ENCODE data around the gene TRPM5. TPM values are rescaled to one million over a fixed set of nuclear protein-coding genes. Genes with fewer than 3 reads are reported as not detected.

The TRPM5 gene
- polyA plus RNA-seq, 1 donor from 2014 or later, result not detected

DNA sequence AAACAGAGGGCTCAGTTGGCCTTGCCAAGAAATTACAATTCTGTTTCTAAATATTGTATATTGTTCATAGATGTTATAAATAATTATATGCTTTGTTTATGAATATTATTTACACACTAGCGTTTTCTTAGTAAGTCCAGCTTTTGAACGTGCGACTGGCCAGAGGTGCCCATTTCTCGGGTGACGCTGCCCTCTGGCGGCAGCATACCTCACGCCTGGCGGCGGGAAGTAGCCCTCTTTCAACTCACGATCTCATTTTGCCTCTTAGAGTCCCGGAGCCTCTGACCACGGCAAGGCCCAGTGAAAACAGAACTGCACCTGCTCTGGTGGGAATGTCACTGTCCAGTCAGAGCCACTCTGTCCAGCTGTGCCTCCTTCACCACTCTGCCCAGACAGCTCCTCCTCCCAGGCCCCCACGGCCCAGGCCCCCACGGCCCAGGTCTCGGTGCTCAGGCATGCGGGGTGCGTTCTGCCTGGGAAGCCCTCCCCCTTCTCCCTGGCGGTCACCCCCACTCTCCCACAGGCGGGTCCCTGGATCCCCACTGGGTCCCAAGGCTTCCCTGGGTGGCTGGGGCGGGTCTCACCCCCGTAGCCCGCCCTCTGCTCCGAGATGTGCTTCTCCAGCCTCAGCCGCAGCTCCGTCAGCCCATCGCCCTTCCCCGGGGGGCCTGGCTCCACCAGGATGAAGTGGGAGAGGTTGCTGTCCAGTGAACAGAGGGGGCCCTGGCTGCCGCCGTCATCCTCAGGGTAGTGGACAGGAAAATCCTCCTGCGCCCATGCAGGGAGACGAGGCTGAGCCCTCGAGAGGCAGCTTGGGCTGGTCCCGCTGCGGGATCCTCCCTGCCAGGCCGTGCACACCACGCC is 24.4 kb downstream of the TRPM5 start:
- H3K27ac Mint-ChIP-seq, result peak overlapping the region in 1 of 3 donors; percentile 39
- no peak overlapping the region for H3K4me3 Mint-ChIP-seq
- no peaks in the 10 kb centered on the region for H3K27me3 Mint-ChIP-seq
- H3K4me1 Mint-ChIP-seq, result peaks cover 3 to 5% (median 4%) of the 10 kb centered on the region in 3 donors
- no peaks in the 10 kb centered on the region for H3K9me3 Mint-ChIP-seq
- H3K36me3 Mint-ChIP-seq, result no peaks in the 10 kb centered on the region

DNA sequence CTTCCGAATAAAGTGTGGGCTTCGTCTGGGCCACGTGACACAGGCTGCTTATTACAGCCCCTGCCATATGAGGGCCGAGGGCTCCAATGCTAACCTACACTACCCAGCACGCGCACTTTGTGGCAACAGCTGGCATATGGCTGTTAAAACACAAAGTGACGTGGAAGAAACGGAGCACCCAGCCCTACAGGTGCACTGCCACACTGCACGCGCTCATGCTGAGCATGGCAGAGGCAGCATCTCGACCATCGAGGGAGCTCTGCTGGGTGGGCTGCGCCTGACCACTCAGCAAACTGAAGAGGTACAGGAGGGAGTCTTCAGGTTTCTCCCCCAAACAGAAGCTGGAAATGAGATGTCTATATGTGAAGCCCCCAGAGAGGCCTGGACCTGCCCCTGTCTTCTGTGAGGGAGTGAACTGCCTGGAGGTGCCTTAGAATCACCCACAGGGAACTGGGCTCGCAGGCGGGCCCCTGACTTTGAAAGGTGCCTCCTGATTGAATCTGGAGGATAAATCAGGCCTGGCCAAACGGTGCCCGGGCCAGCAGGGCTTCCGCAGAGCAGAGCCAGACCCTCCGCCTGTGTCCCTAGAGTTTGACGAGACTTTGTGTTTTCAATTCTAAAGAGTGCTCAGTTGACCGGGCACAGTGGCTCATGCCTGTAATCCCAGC is 25.5 kb downstream of the TRPM5 start:
- Mint-ChIP-seq H3K4me1 (peaks cover 3 to 5% (median 4%) of the 10 kb centered on the region in 3 donors), H3K27me3 (no peaks in the 10 kb centered on the region), H3K4me3 (no peak overlapping the region), H3K36me3 (no peaks in the 10 kb centered on the region), H3K9me3 (no peaks in the 10 kb centered on the region), H3K27ac (no peak overlapping the region)

DNA sequence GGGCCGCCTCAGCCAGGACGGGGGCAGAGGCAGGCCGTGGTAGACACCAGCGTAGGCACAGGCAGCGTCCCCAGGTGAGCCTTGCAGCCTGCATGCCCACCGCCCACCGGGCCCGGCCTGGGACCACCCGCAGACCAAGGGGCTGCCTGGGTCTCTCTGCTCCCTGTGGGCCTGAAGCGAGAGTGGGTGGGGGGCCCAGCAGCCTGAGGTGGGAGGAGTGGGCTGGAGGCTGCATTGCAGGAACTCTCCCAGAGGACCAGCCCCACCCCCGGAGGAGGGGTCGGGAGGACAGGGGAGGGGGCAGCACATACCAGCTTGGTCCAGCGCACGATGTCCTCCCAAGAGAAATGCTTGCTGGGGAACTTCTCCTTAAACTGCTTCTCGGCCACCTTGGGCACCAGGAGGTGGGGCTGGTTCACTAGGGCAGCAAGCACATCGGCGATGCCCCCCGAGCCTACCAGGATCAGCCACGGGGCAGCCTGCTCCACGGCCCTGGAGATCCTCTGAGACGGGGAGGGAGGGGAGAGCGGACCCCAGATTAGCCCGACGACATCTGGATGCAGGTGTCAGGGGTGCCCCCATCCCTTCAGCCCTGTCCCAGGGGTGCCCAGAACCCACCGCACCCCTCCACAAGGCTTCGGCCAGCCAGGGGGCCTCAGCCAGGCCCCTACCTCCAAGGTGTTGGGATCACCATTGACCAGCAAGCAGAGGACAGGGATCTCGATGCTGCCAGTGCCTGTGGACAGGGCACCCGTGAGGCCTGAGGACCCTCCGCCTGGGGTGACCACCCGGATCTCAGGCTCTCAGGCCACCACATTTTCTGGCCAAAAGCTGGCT is 26.2 kb downstream of the TRPM5 start:
- no peak overlapping the region for H3K4me3 Mint-ChIP-seq
- H3K36me3 Mint-ChIP-seq, result no peaks in the 10 kb centered on the region
- no peaks in the 10 kb centered on the region for H3K27me3 Mint-ChIP-seq
- H3K27ac Mint-ChIP-seq, result no peak overlapping the region
- H3K9me3 Mint-ChIP-seq, result no peaks in the 10 kb centered on the region
- H3K4me1 Mint-ChIP-seq, result peaks cover 3 to 5% (median 4%) of the 10 kb centered on the region in 3 donors

DNA sequence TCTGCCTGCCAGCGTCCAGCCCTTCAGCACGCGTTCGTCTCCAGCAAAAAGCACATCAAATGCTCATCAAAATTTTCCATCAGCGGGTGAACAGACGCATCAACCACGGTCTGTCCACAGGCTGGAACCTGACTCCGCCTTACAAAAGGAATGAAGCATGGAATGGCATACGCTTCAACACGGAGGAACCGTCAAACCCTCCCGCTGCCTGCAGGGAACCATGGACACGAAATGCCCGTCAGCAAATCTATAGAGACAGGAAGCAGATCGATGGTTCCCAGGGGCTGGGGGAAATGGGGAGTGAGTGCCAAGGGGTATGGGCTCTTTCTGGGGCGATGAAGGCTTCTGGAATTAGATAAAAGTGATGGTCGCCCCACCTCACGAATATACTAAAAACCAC is 27.5 kb downstream of the TRPM5 start:
- H3K9me3 Mint-ChIP-seq, result no peaks in the 10 kb centered on the region
- H3K36me3 Mint-ChIP-seq, result no peaks in the 10 kb centered on the region
- no peaks in the 10 kb centered on the region for H3K27me3 Mint-ChIP-seq
- peaks cover 3 to 5% (median 4%) of the 10 kb centered on the region in 3 donors for H3K4me1 Mint-ChIP-seq
- H3K4me3 Mint-ChIP-seq, result no peak overlapping the region
- H3K27ac Mint-ChIP-seq, result no peak overlapping the region

DNA sequence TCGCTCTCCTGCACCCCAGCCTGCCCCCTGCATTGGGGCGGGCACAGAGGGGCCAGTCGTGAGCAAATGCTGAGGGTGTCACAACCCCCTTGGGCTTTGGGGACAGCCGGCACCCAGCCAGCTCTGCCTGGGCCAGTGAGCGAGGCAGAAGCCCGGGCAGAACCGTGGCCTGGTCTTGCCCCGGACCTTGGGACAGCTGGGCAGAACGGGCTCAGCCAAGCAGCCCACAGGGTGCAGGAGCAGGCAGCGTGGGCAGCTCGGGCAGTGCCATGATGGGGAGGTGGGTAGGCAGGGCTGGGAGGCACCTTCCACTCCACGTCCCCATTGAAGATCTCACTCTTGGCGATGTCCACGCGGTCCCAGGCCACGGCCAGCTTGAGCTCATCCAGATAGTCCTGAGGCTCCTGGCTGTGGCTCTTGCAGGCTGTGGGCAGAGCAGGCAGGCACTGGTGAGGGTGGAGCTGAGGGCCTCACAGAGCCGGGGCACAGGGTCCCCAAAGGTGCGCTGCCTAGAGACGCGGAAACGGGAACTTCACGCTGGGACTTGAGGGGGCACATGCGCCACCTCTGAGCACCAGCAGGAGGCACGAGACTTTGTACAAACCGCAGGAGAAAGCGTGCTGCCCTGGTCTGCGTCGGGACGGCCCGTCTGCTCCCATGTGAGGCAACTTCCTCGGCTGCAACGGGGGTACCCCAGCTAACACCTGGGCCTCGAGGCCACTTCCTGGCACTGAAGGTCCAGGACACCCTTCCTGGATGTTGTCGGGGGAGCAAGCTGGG is 28.5 kb downstream of the TRPM5 start:
- Mint-ChIP-seq H3K36me3 (no peaks in the 10 kb centered on the region), H3K4me1 (peaks cover 3 to 5% (median 4%) of the 10 kb centered on the region in 3 donors), H3K9me3 (no peaks in the 10 kb centered on the region), H3K27me3 (no peaks in the 10 kb centered on the region), H3K4me3 (no peak overlapping the region), H3K27ac (no peak overlapping the region)

DNA sequence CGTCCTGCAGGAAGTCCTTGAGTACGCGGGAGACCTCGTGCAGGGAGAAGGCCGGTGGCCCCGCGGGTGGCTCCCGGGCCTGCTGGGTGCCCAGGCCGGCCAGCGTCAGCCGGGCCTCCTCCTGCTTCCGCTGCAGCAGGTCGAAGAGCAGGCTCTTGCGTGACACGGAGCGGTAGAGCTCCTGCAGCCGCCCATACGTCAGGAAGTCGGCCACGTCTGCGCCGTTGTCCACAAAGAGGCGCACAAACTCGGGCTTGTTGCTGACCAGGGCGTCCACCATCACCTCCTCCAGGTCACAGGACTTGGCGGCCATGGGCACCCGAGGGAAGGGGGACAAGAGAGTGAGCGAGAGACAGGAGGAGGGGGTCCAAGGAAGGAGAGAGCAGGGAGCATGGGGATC is 29.1 kb downstream of the TRPM5 start:
- no peak overlapping the region for H3K27ac Mint-ChIP-seq
- no peaks in the 10 kb centered on the region for H3K27me3 Mint-ChIP-seq
- H3K4me3 Mint-ChIP-seq, result no peak overlapping the region
- H3K4me1 Mint-ChIP-seq, result peaks cover 2 to 3% (median 3%) of the 10 kb centered on the region in 3 donors
- H3K9me3 Mint-ChIP-seq, result no peaks in the 10 kb centered on the region
- no peaks in the 10 kb centered on the region for H3K36me3 Mint-ChIP-seq

- Mint-ChIP-seq H3K36me3 (no peaks in the 10 kb centered on the region), H3K27me3 (no peaks in the 10 kb centered on the region), H3K4me3 (no peak overlapping the region), H3K4me1 (peaks cover under 1% of the 10 kb centered on the region in 3 donors), H3K9me3 (no peaks in the 10 kb centered on the region), H3K27ac (no peak overlapping the region)
Observed at GRCh38 chr11:2414616-2415015, 29.7 kb downstream of the TRPM5 start.

- peak overlapping the region in 1 of 4 donors; percentile 39 for H3K4me3 Mint-ChIP-seq
- no peaks in the 10 kb centered on the region for H3K36me3 Mint-ChIP-seq
- H3K27me3 Mint-ChIP-seq, result no peaks in the 10 kb centered on the region
- H3K4me1 Mint-ChIP-seq, result no peaks in the 10 kb centered on the region
- no peak overlapping the region for H3K27ac Mint-ChIP-seq
- H3K9me3 Mint-ChIP-seq, result no peaks in the 10 kb centered on the region
Observed at GRCh38 chr11:2413742-2414579, 30.4 kb downstream of the TRPM5 start.

DNA sequence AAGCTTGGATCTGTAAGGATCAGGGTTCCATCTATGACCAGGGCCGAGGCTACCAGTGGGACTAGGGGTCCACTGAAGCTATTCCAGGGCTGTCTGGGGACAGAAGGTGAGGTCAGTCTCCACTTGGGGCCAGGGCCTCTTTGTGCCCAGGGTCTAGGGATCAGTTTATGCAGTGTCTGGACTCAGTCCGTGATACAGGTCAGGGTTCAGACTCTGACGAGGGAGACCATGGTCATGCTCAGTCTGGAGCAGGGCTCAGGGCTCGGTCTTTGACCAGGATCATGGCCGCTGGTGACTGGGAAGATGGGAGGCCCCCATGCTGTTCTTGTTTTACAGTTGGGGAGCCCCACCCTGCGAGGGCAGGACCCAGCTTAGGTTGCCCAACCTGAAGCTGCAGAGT is 32.0 kb downstream of the TRPM5 start:
- Mint-ChIP-seq H3K27me3 (no peaks in the 10 kb centered on the region), H3K4me3 (no peak overlapping the region), H3K36me3 (no peaks in the 10 kb centered on the region), H3K9me3 (no peaks in the 10 kb centered on the region), H3K4me1 (peaks cover 0 to 2% (median 0%) of the 10 kb centered on the region in 3 donors), H3K27ac (no peak overlapping the region)

DNA sequence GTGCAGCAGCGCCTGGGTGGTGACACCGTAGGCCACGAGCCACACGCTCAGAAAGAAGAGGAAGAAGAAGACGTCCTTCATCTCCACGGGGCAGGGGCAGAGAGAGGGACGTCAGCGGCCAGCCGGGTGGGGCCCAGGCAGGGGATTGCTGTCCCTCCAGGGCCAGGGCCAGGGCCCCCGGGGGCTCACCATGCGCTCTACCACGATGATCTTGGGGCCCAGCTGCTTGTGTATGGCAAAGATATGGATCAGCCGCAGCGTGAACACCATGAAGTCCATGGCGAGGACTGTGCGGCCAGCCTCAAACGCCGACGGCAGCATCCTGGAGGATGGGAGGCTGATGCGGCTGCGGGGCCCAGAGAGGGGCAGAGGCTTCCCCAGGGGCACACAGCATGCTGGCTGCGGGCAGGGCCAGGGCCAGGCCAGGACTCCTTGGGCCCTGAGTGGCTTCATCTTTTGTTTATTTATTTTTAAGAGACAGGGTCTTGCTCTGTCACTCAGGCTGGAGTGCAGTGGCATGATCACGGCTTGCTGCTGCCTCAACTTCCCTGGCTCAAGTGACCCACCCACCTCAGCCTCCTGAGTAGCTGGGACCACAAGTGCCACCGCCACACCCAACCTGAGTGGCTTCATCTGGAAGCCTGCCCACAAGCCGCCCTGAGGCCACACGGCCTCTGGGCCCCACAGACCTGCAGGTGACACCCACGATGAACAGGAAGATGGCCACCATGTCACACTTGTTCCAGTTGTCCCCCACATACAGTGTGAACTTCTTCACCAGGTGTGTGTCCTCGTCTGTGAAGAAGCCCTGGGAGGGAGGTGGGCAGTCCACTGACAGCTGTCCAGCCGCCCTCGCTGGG is 32.6 kb downstream of the TRPM5 start:
- no peak overlapping the region for H3K4me3 Mint-ChIP-seq
- H3K4me1 Mint-ChIP-seq, result peaks cover 0 to 2% (median 0%) of the 10 kb centered on the region in 3 donors
- no peaks in the 10 kb centered on the region for H3K36me3 Mint-ChIP-seq
- H3K9me3 Mint-ChIP-seq, result no peaks in the 10 kb centered on the region
- H3K27me3 Mint-ChIP-seq, result no peaks in the 10 kb centered on the region
- no peak overlapping the region for H3K27ac Mint-ChIP-seq

DNA sequence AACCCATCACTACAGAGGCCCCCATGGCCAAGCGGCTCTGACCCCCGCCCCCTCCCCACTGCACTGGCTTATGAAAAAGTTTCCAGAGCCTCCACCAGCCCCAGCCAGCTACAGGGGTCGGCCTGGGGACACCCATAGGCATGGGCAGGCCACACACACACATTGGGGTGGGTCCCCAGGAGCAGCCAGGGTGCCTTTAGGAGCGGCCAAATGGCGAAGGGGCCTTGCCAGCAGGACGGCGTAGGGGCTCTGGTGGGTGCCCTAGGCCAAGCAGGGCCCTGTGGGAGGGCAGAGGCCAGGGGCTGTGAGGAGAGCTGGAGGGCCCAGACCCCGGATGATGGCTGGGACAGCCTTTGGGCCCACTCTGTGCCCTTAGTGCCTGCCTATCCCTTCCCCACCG is 33.7 kb downstream of the TRPM5 start:
- H3K36me3 Mint-ChIP-seq, result no peaks in the 10 kb centered on the region
- no peaks in the 10 kb centered on the region for H3K27me3 Mint-ChIP-seq
- H3K27ac Mint-ChIP-seq, result no peak overlapping the region
- H3K9me3 Mint-ChIP-seq, result no peaks in the 10 kb centered on the region
- H3K4me1 Mint-ChIP-seq, result peaks cover 0 to 2% (median 0%) of the 10 kb centered on the region in 3 donors
- H3K4me3 Mint-ChIP-seq, result no peak overlapping the region

DNA sequence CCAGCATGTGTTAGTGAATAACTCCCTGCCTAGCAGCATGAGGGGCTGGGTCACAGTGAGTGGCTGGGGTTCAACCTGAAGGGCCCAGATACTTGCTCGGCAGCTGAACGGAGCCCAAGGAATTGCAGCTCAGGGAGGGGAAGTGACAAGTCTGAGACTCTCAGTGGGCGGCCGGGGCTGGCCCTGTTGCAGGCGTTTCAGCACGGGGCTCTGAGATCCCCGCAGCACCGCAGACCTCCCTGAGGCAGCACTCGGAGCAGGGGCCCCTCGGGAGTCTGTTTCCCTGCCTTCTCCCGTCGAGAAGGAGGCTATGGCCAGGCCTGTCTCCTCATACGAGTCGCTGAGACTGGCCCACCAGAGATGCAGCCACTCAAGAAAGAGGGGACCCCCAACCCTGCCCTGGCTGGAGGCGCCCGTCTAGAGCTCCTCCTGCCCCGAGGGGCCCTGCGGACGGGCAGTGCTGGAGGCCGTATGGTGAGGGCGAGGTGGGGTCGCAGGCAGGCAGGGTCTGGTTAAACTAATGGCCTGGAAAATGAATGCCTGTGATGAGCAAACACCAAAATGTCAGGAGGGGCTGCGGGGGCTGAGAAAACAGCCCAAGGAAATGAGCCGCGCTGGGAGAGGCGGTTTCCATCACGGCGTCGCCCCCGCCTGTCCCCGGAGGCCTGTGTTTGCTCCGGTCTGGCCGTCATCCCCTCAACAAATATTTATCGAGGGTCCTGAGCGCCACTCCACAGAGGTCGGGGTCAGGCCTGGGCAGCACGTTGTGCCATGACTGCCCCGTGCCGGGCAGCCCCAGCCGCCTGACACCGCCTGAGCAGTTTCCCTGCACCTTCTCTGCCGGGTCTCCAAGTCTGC is 34.5 kb downstream of the TRPM5 start:
- Mint-ChIP-seq H3K9me3 (no peaks in the 10 kb centered on the region), H3K4me1 (peaks cover 0 to 2% (median 0%) of the 10 kb centered on the region in 3 donors), H3K27me3 (no peaks in the 10 kb centered on the region), H3K27ac (no peak overlapping the region), H3K4me3 (no peak overlapping the region), H3K36me3 (no peaks in the 10 kb centered on the region)
